Daoy (cell line): ENCODE data around the gene SELENON. TPM values are rescaled to one million over a fixed set of nuclear protein-coding genes. Genes with fewer than 3 reads are reported as not detected.

ENCODE experiments used
- DNase-seq: peaks from one replicate; pipeline ENCODE4 v3.0.0-alpha.2; 2015; ENCODE audit warnings: low read depth
- total RNA-seq: library from RNA; depleted of rRNA; stranded (reverse); fragments of >200 nt; shearing (Covaris generic); gene quantifications from 2 replicates; pipeline ENCODE4 v1.2.3, GENCODE V29; 2014

The SELENON gene
- total RNA-seq, 1 experiment from 2014 or later = 16.9 TPM

DNA sequence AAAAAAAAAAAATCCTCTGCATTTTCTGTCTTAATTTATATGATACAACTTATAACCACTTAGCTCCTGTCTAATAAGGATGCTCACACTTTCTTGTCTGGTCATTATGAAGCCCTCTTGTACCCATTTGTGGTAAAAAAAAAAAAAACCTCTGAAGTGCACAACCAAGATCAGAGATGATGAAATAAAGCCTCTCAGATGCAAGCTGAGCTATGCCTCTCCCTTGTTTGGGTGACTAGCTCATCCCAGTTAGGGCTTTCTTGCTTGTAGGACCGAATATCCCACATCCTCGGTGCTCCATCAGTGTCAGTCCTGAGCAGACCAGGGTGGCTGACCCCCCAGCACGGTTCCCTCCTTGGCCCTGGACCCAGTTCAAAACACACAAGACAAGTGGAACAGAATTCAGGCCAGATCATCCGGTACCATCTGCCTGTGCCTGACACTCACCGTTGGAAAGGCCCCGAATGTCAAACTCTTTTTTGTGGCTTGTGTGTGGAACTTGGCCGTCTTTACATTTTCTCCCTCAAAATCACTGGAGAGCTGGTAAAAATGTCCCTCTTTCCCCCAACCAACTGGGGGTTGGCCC, 6.3 kb upstream of the SELENON start:
- DNase-seq = no peak

GRCh38 chr1:25794325-25794724, 5.7 kb upstream of the SELENON start:
- DNase-seq = no peak

DNA sequence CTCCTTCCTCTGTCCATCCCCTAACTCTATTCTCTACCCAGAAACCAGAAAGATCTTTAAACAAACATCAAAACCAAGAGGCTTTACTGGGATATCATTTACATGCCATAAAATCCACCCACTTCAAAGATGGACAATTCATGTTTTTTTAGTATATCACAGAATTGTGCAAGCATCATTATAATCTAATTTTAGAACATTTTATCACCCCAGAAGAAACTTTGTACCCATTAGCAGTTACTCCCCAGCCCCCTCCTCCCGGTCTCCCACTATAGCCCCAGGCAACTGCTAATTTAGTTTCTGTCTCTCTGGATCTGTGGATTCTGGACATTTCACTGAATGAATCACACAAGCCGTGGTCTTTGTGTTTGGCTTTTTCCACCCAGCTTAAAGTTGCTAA, 4.8 kb upstream of the SELENON start:
- no peak for DNase-seq

- DNase-seq = no peak
Measured at GRCh38 chr1:25795946-25796810, 3.8 kb upstream of the SELENON start.

DNA sequence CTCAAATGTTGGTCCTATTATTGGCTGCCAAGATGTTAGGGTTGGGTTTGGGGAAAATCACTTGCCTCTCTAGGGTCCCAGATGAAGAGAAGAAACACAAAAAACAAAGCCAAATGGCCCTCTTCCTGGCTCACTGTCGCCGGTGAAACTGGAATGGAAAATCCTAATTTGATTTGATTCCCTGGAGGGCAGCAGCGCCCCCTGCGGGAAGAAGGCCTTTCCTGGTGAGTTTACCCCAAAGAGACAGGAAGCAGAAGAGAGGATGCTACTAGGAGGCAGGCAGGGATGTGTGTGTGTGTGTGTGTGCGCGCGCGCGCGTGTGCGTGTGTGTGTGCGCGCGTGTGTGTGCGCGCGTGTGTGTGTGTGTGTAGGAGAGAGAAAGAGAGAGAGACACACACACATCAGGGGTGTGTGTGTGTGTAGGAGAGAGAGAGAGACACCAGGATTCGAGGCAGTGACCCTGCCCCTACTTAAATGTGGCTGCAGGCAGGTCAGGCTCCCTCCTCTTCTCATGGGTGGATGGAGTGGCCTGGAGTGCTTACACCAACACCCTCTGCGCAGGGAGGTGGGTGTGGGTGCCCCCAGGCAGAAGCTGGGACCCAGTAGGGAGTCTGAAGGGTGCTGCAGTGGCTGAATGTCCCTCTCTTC, 3.1 kb upstream of the SELENON start:
- DNase-seq = peak; percentile 77

DNA sequence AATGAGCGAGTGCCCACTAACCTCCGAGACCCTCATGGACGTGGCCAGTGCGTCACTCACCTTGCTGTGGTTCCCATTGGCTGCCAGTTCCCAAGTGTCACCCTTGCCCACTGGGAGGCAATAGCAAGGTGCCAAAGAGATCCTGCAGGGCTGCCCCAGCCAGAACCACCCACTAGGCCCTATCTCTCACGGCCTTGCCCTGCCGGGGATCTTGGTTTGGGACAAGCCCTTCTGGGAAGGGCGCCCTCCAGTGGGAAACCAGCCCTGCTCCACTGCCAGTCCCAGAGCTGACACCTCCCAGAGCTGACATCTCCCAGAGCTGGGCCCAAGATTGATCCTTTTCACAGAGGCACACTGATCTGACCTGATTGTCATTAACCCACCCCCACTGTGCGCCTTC, 2.1 kb upstream of the SELENON start:
- peak; percentile 54 for DNase-seq

GRCh38 chr1:25798666-25799351, 1.2 kb upstream of the SELENON start:
- DNase-seq = no peak

- no peak for DNase-seq
Measured at GRCh38 chr1:25799352-25799934, 550 bp upstream of the SELENON start.

DNA sequence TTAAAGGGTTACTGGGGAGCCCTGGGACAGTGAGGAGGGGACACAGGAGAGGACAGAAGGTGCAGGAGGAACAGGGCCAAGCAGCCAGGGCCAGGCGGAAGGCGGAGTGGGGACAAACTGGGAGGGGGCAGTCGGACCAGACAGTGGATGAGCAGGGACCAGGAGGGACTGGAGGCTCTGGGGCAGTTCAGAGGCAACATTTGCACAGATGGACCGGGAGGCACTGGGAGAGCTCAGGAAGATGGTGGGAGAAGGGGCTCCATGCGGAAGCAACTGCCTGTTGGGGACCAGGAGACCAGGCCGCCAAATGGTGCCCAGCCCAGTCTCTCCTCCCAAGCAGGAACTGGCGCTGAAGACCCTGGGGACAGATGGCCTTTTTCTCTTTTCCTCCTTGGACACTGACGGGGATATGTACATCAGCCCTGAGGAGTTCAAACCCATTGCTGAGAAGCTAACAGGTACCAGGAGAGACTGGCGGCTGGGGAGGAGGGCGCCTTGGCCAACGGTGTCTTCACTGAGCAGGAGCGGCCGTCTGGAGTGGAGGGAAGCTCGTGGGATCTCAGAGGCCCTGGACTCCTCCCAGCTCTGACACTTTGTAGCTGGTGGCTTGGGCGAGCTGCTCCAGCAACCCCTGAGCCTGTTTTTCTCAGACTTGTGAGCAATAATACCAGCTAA, 847 bp downstream of the SELENON start:
- no peak for DNase-seq

- DNase-seq = no peak
Measured at GRCh38 chr1:25802915-25803314, 2.9 kb downstream of the SELENON start.

GRCh38 chr1:25803368-25803767, 3.4 kb downstream of the SELENON start:
- no peak for DNase-seq

- DNase-seq = no peak
Measured at GRCh38 chr1:25804244-25804963, 4.4 kb downstream of the SELENON start.

DNA sequence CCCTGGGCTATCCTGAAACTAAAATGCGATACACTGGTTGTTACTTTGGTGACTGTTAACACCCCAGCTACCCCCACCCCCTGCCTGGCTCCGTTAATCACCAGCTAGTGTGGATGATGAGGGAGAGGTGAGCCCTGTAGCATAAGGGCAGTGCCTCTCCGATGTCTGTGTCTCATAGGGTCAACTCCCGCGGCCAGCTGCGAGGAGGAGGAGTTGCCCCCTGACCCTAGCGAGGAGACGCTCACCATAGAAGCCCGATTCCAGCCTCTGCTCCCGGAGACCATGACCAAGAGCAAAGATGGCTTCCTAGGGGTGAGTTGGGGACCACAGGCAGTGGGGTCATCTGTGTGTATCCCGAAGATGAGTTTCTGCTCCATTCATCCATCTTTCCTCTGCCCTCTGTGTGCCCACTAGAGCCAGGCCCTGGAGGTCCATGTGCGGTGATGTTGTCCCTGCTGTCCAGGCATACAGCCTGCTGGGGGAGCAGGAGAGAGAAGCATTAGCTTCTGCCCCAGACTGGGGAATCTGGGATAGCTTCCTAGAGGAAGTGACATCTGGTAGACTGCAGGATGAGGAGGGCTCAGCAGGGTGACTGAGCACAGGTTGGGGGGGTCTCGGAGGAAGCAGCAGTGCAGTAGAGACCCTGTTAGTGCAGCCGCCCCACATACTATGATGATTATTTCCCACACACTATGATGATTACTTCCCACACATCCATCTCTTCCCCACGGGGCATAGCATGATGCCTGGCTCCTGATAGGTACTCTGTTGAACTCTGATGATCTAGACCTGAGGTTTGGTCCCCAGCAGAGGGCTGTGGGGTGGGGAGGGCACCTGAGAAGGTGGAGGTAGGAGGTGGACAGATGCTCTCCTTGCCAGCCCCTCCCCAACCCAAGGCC, 5.2 kb downstream of the SELENON start:
- DNase-seq = no peak

DNA sequence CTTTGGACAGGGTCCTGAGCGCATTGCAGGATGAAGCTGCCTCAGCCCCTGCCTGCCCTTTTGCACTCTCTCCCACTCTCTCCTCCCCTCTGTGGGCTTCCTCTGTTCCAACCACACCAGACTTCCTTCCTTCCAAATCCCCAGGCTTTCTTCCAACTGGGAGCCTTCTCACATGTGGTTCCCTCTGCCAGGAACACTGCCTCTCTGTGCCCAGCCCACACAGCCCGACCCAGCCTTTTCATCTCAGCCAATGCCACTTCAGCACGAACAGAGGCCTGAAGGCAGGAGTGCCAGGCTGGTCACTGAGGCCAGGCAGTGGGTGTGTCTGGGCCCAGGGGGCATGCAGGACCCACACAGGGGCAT, 5.9 kb downstream of the SELENON start:
- DNase-seq = no peak

DNA sequence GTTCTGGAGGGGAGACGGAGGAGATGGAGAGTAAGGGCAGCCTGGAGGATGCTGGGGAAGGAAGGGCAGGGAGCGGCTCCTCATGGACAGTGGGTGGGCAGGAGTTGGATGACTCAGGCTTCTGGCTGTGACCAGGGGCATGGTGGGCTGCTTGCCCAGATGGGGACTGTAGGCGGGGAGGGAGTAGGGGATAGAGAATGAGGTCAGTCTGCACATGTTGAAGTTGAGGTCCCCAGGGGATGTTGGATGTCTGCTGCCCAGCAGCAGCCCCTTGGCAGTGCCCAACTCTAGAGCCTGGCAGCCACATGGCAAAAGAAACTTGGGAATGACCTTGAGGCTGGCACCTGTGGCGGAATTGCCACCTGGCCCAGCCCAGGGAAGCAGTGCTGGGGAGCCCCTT, 6.4 kb downstream of the SELENON start:
- peak; percentile 60 for DNase-seq

GRCh38 chr1:25807480-25808390, 7.7 kb downstream of the SELENON start:
- DNase-seq = no peak

DNA sequence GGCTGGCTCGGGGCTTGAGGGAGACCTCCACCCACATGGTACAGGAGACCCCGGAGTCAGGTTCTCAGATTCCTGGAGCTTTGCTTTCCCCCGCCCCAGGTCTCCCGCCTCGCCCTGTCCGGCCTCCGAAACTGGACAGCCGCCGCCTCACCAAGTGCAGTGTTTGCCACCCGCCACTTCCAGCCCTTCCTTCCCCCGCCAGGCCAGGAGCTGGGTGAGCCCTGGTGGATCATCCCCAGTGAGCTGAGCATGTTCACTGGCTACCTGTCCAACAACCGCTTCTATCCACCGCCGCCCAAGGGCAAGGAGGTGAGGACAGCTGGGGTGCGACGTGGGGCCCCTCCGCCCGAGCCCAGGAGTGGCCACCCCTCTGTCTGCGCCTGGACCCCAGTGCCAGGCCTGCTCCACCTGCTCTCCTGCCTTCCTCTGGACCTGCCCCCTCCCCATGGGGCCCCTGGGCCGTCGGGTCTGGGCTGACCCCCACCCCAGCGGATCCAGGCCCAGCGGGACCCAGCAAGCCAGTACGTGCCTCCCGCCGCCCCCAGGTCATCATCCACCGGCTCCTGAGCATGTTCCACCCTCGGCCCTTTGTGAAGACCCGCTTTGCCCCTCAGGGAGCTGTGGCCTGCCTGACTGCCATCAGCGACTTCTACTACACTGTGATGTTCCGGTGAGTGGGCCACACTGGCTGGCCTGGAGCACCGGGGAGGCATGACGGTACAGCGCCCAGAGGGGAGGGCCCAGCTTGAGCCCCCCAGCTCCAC, 8.7 kb downstream of the SELENON start:
- no peak for DNase-seq
